ENCODE data around the gene PCDHB7. TPM values are rescaled to one million over a fixed set of nuclear protein-coding genes. Genes with fewer than 3 reads are reported as not detected.
"Not testable (repeated sequence)": the region's sequence is repeated elsewhere in the genome, so short reads cannot be mapped to it uniquely, and the experiment has no call there.

Gene PCDHB7
- total and polyA plus RNA-seq, 2 donors = 2.6 to 3.2 TPM

GRCh38 chr5:141157356-141157755 is 15.1 kb upstream of the PCDHB7 start:
- H3K36me3 ChIP-seq (ENCODE audit: insufficient read depth); H3K27ac ChIP-seq (ENCODE audit: low read depth); DNase-seq (ENCODE audit: extremely low spot score); H3K4me1 ChIP-seq (ENCODE audit: insufficient read depth); H3K4me3 ChIP-seq (ENCODE audit: low read depth, low read length): not testable (repeated sequence)
- 37% methylated on average over 38 of the region's 38 CpGs for WGBS

- H3K4me1 ChIP-seq (ENCODE audit: insufficient read depth); DNase-seq (ENCODE audit: extremely low spot score); H3K36me3 ChIP-seq (ENCODE audit: insufficient read depth); H3K4me3 ChIP-seq (ENCODE audit: low read depth, low read length); H3K27ac ChIP-seq (ENCODE audit: low read depth): not testable (repeated sequence)
- WGBS = 37% methylated on average over 19 of the region's 28 CpGs
These were observed 14.5 kb upstream of the PCDHB7 start for GRCh38 chr5:141157901-141158300.

GRCh38 chr5:141174291-141175104 is 2.1 kb downstream of the PCDHB7 start:
- WGBS = 40% methylated on average over 79 of the region's 79 CpGs
- H3K4me3 ChIP-seq (ENCODE audit: low read depth, low read length); H3K27ac ChIP-seq (ENCODE audit: low read depth); H3K36me3 ChIP-seq (ENCODE audit: insufficient read depth); DNase-seq (ENCODE audit: extremely low spot score); H3K4me1 ChIP-seq (ENCODE audit: insufficient read depth): not testable (repeated sequence)

GRCh38 chr5:141175933-141176332 is 3.5 kb downstream of the PCDHB7 start:
- WGBS = 72% methylated on average over 1 of the region's 1 CpG
- DNase-seq (ENCODE audit: extremely low spot score) = no peak

GRCh38 chr5:141177577-141178191 is 5.2 kb downstream of the PCDHB7 start, which contains the start of gene PCDHB8:
Gene PCDHB8 (plus strand): TSS chr5:141177790. CDS start chr5:141178035, 245 bp downstream.
- not testable (repeated sequence) for H3K4me1 ChIP-seq (ENCODE audit: insufficient read depth); H3K4me3 ChIP-seq (ENCODE audit: low read depth, low read length); H3K36me3 ChIP-seq (ENCODE audit: insufficient read depth); H3K27ac ChIP-seq (ENCODE audit: low read depth); DNase-seq (ENCODE audit: extremely low spot score)
- 24% methylated on average over 14 of the region's 18 CpGs for WGBS

More at GRCh38 chr5:141175933-141176332, 3.5 kb downstream of the PCDHB7 start:
- H3K36me3 ChIP-seq (ENCODE audit: insufficient read depth) = no peaks in the 10 kb centered on the region
- H3K4me3 ChIP-seq (ENCODE audit: low read depth, low read length) = no peak overlapping the region
- H3K27ac ChIP-seq (ENCODE audit: low read depth) = no peak overlapping the region
- no peaks in the 10 kb centered on the region for H3K4me1 ChIP-seq (ENCODE audit: insufficient read depth)

GRCh38 chr5:141179371-141179770 is 6.9 kb downstream of the PCDHB7 start:
- not testable (repeated sequence) for DNase-seq (ENCODE audit: extremely low spot score); H3K4me3 ChIP-seq (ENCODE audit: low read depth, low read length)
- 44% methylated on average over 32 of the region's 39 CpGs for WGBS

GRCh38 chr5:141179876-141180275 is 7.4 kb downstream of the PCDHB7 start:
- H3K27ac ChIP-seq (ENCODE audit: low read depth); H3K4me3 ChIP-seq (ENCODE audit: low read depth, low read length); DNase-seq (ENCODE audit: extremely low spot score); H3K36me3 ChIP-seq (ENCODE audit: insufficient read depth); H3K4me1 ChIP-seq (ENCODE audit: insufficient read depth): not testable (repeated sequence)
- WGBS = 28% methylated on average over 24 of the region's 32 CpGs

More at GRCh38 chr5:141179371-141179770, 6.9 kb downstream of the PCDHB7 start:
- not testable (repeated sequence) for H3K36me3 ChIP-seq (ENCODE audit: insufficient read depth); H3K4me1 ChIP-seq (ENCODE audit: insufficient read depth); H3K27ac ChIP-seq (ENCODE audit: low read depth)

- WGBS = 52% methylated on average over 1 of the region's 1 CpG
- Histone ChIP-seq H3K4me3 (ENCODE audit: low read depth, low read length) (no peak overlapping the region), H3K4me1 (ENCODE audit: insufficient read depth) (no peaks in the 10 kb centered on the region), H3K36me3 (ENCODE audit: insufficient read depth) (no peaks in the 10 kb centered on the region), H3K27ac (ENCODE audit: low read depth) (no peak overlapping the region)
- no peak for DNase-seq (ENCODE audit: extremely low spot score)
These were observed 7.9 kb downstream of the PCDHB7 start for GRCh38 chr5:141180313-141180712.

GRCh38 chr5:141182248-141182647 is 9.8 kb downstream of the PCDHB7 start, which contains the start of gene PCDHB16:
Gene PCDHB16 (plus strand): TSS chr5:141182387. CDS start chr5:141182560, 173 bp downstream.
- no peak within 1 kb of the TSS for H3K27ac ChIP-seq (ENCODE audit: low read depth)
- WGBS = 10% methylated on average over 13 of the region's 13 CpGs

GRCh38 chr5:141184117-141184855 is 11.8 kb downstream of the PCDHB7 start:
- DNase-seq (ENCODE audit: extremely low spot score); H3K4me1 ChIP-seq (ENCODE audit: insufficient read depth); H3K36me3 ChIP-seq (ENCODE audit: insufficient read depth); H3K4me3 ChIP-seq (ENCODE audit: low read depth, low read length); H3K27ac ChIP-seq (ENCODE audit: low read depth): not testable (repeated sequence)
- WGBS = 30% methylated on average over 45 of the region's 69 CpGs

More at GRCh38 chr5:141182248-141182647, 9.8 kb downstream of the PCDHB7 start, which contains the start of gene PCDHB16:
- no peaks in the 10 kb centered on the region for H3K36me3 ChIP-seq (ENCODE audit: insufficient read depth)
- peak within 1 kb of the TSS; percentile 10 for H3K4me3 ChIP-seq (ENCODE audit: low read depth, low read length)
- no peak for DNase-seq (ENCODE audit: extremely low spot score)
- no peaks in the 10 kb centered on the region for H3K4me1 ChIP-seq (ENCODE audit: insufficient read depth)

GRCh38 chr5:141186897-141187512 is 14.6 kb downstream of the PCDHB7 start, which contains the start of gene PCDHB9:
Gene PCDHB9 (plus strand): TSS chr5:141187161. CDS start chr5:141187319, 158 bp downstream.
- Histone ChIP-seq H3K4me1 (ENCODE audit: insufficient read depth) (no peaks in the 10 kb centered on the region), H3K4me3 (ENCODE audit: low read depth, low read length) (no peak within 1 kb of the TSS), H3K36me3 (ENCODE audit: insufficient read depth) (no peaks in the 10 kb centered on the region), H3K27ac (ENCODE audit: low read depth) (no peak within 1 kb of the TSS)
- 17% methylated on average over 9 of the region's 9 CpGs for WGBS
- no peak for DNase-seq (ENCODE audit: extremely low spot score)

GRCh38 chr5:141188682-141189081 is 16.2 kb downstream of the PCDHB7 start:
- not testable (repeated sequence) for H3K4me1 ChIP-seq (ENCODE audit: insufficient read depth); H3K4me3 ChIP-seq (ENCODE audit: low read depth, low read length); H3K27ac ChIP-seq (ENCODE audit: low read depth); H3K36me3 ChIP-seq (ENCODE audit: insufficient read depth); DNase-seq (ENCODE audit: extremely low spot score)
- 30% methylated on average over 35 of the region's 37 CpGs for WGBS

- not testable (repeated sequence) for H3K36me3 ChIP-seq (ENCODE audit: insufficient read depth); H3K4me3 ChIP-seq (ENCODE audit: low read depth, low read length); H3K4me1 ChIP-seq (ENCODE audit: insufficient read depth); DNase-seq (ENCODE audit: extremely low spot score); H3K27ac ChIP-seq (ENCODE audit: low read depth)
- whole genome bisulfite sequencing = 24% methylated on average over 27 of the region's 35 CpGs
These were observed 16.7 kb downstream of the PCDHB7 start for GRCh38 chr5:141189131-141189530.

All from urinary bladder (tissue), 4 donors.